Head of caudate nucleus (tissue), 42 donors: Measurements from ENCODE around the gene CACNA1G.

Source experiments
- DNase-seq, 42 donors: peaks; one replicate each; pipeline versions ENCODE4 v3.0.0 to v3.0.0-alpha.2; 2020 to 2021; ENCODE audit warnings: mixed read lengths in 7 of 42
- intact Hi-C: fragments of 100-400 bp; cut with DNase I; formaldehyde crosslinking; loops from one replicate; pipeline ENCODE4 v1.15.0; 2022

The CACNA1G gene

GRCh38 chr17:50668838-50669581 lies 108.5 kb downstream of the CACNA1G start:
- no peak for DNase-seq
- intact Hi-C loops, result no loop called here

- intact Hi-C loops, result no loop called here
- DNase-seq, result no peak
These were observed 111.6 kb downstream of the CACNA1G start for GRCh38 chr17:50672071-50672470.

- no peak for DNase-seq
- intact Hi-C loops, result no loop called here
These were observed 112.5 kb downstream of the CACNA1G start for GRCh38 chr17:50672831-50673551.

GRCh38 chr17:50675190-50675589 lies 114.7 kb downstream of the CACNA1G start:
- DNase-seq, result no peak
- intact Hi-C loops, result no loop called here

GRCh38 chr17:50675627-50676026 lies 115.1 kb downstream of the CACNA1G start:
- DNase-seq, result no peak
- intact Hi-C loops, result no loop called here

- DNase-seq, result no peak
These were observed 115.8 kb downstream of the CACNA1G start for GRCh38 chr17:50676065-50676975.

More at GRCh38 chr17:50676065-50676975, 115.8 kb downstream of the CACNA1G start:
- intact Hi-C loops, result no loop called here
